EL (cell line): ENCODE results near the gene EIF4G3.

ENCODE experiments used
- DNase-seq: peaks from one replicate; pipeline ENCODE4 v3.0.0-alpha.2; 2016

EIF4G3 gene

DNA sequence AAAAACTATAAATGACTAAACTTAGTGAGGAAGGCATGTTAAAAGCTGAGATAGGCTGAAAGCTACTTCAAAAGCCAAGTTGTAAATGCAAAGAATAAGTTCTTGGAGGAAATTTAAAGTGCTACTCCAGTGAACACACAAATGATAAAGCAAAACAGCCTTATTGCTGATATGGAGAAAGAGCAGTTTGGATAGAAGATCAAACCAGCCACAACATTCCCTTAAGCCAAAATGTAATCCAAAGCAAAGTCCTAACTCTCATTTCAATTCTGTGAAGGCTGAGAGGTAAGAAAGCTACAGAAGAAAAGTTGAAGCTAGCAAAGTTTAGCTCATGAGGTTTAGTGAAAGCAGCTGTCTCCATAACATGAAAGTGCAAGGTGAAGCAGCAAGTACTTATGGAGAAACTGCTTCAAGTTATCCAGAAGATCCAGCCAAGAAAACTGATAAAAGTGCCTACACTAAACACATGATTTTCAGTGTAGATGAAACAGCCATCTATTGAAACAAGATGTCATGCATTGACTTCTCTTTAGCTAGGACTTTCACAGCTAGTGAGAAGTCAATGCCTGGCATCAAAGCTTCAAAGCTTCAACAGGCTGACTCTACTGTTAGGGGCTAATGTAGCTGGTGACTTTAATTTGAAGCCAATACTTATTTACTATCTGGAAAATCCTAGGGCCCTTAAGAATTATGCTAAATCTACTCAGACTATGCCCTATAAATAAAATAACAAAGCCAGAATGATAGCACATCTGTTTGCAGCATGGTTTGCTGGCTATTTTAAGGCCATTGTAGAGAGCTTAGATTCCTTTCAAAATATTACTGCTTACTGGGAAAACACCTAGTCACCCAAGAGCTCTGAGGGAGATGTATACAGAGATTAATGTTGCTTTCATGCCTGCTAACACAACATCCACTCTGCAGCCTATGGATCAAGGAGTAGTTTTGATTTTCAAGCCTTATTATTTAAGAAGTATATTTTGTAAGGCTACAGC is 188.6 kb downstream of the EIF4G3 start:
- no peak for DNase-seq

GRCh38 chr1:20983297-20983889 is 193.3 kb downstream of the EIF4G3 start:
- DNase-seq = no peak

- DNase-seq = peak; percentile 43
Measured at GRCh38 chr1:20982316-20982715, 194.4 kb downstream of the EIF4G3 start.

GRCh38 chr1:20981915-20982314 is 194.8 kb downstream of the EIF4G3 start:
- DNase-seq = peak; percentile 27

- no peak for DNase-seq
Measured at GRCh38 chr1:20980051-20980450, 196.6 kb downstream of the EIF4G3 start.

- peak; percentile 61 for DNase-seq
Measured at GRCh38 chr1:20978413-20978812, 198.3 kb downstream of the EIF4G3 start.

GRCh38 chr1:20975668-20976067 is 201.0 kb downstream of the EIF4G3 start:
- no peak for DNase-seq

- DNase-seq = no peak
Measured at GRCh38 chr1:20974951-20975350, 201.7 kb downstream of the EIF4G3 start.

DNA sequence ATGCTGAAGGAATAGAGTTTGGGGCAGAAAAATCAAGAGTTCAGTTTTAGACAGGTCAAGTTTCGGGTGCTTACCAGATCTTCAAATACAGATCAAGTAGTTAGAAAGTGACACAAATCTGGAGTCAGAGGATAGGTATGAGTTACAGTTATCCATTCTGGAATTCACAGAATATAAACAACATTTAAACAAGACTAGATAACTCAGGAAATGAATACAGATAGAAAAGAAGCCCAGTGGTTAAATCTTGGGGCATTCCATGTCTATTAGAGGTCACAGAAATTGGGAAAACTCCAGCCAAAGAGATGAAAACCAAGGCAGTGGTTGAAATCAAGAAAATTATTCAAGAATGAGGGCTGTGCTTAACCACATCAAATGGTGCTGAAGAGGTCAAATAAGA is 202.6 kb downstream of the EIF4G3 start:
- peak; percentile 85 for DNase-seq

GRCh38 chr1:20972855-20973254 is 203.8 kb downstream of the EIF4G3 start:
- no peak for DNase-seq

DNA sequence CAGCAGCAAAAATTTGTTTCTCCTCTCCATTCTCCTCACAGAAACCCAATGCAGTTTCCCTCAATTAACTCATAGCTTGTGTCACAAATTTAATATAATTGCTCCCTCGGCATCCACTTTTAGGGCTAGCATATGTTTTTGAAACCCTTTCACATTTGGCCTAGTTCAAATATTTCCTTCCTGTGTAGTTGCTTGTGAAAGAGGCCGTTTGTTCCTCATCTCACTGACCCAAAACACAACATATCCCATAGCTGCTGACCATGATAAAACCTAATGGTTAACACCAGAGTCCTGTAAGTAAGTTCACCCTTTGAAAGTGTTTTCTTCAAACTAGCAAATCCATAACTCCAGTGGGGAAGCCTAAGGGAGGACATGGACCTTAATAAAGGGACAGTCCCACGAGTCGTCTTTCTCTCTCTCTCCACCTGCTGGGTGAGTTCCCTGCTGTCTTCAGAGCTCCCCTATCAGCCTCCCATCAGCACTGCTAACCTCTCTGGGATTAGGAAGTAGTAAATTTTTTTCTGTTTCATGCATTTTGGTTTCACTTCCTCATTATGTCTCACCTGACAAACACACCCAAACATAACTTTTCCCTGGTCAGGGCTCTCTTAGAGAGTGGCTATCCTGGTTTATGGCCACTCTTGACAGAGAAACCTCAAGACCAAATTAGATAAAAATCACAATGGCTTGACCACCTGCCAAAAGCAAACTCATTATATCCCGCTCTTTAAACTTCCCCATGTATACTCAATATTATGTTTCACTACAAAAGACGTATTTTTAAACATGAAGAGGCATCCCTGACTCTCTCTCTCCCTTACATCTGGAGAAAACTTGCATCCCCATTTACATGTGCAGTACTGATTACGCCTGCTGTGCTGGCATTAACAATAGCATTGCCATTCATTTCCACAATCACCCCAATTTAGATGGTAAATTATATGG is 211.9 kb downstream of the EIF4G3 start:
- no peak for DNase-seq

DNA sequence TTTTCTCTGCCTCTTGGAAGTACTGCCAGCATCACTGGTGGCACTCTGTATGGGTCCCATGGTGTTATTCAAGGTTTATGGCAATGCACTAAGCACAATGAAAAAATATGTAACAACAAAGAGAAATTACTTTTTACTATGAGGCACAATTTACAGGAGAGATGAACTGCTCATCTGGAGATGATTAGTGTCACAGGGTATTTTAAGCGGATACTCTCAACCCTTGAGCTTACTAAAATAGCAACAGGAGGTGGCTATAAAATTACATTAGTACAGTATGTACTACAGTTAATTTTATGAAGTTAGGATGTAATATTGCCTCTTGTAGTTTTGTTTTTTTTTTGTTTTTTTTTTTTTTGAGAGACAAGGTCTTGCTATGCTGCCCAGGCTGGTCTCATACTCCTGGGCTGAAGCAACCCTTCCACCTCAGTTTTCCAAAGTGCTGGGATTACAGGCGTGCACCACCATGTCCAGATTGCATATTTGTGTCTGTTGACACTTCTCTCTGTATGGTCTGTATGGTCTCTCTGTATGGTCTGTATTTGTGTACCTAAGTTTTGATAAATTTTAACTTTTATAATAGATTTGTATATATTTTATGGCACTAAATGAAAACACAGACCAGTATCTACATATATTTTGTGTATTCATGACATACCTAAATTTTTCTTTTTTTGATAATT is 214.0 kb downstream of the EIF4G3 start:
- DNase-seq = no peak

GRCh38 chr1:20958430-20958829 is 218.3 kb downstream of the EIF4G3 start:
- DNase-seq = no peak

- DNase-seq = no peak
Measured at GRCh38 chr1:20956272-20956671, 220.4 kb downstream of the EIF4G3 start.

GRCh38 chr1:20950679-20951078 is 226.0 kb downstream of the EIF4G3 start:
- no peak for DNase-seq

DNA sequence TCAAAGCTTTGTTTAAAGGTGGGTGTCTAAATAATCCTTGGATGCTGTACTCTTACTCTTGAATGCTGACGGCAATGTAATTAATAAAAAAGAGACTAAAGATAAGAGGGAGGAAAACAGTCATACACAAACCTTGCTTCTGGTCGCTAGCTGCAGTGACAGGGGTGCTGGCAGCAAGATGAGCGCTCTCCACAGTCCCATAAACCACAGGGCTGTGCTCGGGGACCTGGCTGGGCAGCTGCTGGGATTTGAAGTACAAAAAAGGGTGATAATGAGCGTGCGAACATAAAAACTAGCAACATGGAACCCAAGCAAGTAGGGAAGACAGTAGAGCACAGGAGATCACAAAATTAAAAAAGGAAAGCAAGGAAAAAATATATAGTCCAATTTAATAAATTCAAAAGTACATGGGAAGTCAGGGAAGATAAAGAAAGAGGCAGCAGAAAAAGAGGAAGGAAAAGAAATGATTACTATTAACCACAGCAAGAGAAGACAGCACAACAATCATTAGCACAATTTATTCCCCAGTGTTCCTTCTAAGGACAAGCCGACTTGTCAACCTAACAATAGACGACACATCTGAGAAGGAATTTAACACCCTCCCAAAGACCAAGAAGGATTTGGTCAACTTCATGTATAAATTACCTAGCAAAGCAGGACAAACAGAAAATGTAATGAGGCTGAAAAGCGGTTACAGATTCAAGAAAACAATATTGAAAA is 226.7 kb downstream of the EIF4G3 start:
- DNase-seq = no peak

- DNase-seq = no peak
Measured at GRCh38 chr1:20948101-20948500, 228.6 kb downstream of the EIF4G3 start.

DNA sequence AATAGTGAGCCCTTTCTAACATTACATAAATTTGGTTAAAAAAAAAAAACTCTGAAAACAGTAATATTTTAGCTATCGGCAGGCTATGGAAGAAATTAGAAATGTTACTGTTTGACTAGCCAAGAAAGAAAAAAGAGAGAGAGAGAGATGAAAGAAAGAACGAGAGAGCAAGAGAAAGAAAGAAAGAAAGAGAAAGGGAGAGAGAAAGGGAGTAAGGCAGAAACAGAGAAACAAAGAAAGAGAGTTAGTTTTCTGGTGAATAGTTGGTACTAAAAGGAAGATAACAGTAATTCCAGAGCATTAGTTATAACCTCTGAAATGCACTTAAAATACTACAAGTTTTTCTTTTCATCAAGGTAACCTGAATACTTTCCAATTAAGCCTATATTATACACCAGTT is 229.3 kb downstream of the EIF4G3 start:
- DNase-seq = no peak

- no peak for DNase-seq
Measured at GRCh38 chr1:20936621-20937020, 240.1 kb downstream of the EIF4G3 start.

- no peak for DNase-seq
Measured at GRCh38 chr1:20936216-20936615, 240.5 kb downstream of the EIF4G3 start.

DNA sequence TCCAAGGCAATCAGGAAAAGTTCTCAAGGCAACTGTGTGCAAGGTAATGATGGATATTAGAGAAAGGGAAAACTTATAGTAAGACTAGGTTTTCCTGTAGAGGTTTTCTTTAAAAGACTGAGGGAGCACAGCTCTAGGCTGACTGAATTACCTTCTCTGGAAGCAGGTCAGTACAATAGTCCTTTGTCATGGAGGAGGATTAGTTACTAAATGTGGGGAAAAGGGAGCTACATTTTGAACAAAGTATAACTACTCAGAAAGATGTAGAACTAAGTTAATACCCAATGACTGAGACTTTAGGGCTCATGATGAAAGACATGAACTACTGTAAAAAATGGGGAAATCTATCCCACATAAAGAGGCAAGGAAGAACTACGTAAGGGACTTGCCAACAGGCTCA is 241.0 kb downstream of the EIF4G3 start:
- no peak for DNase-seq

DNA sequence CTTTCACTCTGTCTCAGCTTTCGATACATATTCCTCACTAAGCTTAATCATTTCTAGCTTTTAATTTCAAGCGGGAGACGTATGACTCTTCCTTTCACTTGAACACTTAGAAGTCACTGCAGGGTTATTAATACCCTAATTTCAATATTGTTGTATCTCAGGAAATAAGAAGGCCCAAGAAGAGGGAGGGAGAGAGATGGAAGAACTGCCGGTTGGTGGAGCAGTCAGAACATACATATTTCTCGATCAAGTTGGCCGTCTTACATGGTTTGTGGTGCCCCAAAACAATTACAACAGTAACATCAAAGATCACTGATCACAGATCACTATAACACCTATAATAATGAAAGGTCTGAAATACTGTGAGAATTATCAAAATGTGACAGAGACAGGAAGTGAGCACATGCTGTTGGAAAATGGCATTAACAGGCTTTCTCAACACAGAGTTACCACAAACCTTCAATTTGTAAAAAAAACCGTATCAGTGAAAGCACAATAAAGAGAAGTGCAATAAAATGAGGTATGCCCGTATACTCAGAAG is 244.2 kb downstream of the EIF4G3 start:
- DNase-seq = no peak
